ENCODE measurements around the gene SLC4A11. TPM values are rescaled to one million over a fixed set of nuclear protein-coding genes. Genes with fewer than 3 reads are reported as not detected.
A peak's percentile ranks its signal among the peaks of the same experiment; 100 is the strongest.

Gene SLC4A11
- total RNA-seq, 1 donor = 1.7 TPM

GRCh38 chr20:3258429-3258828 is 19.4 kb upstream of the SLC4A11 start:
- TF ChIP-seq CTCF (IDR thresholded peaks at IDR 0.05; ENCODE audit: insufficient read depth, low read depth, low read length) = no peak
- no peak overlapping the region for H3K4me3 ChIP-seq (ENCODE audit: low read depth, low read length)
- no peak for DNase-seq (ENCODE audit: low read depth)

- H3K4me3 ChIP-seq (ENCODE audit: low read depth, low read length) = no peak overlapping the region
- no peak for DNase-seq (ENCODE audit: low read depth)
- TF ChIP-seq CTCF (IDR thresholded peaks at IDR 0.05; ENCODE audit: insufficient read depth, low read depth, low read length) = no peak
Measured at GRCh38 chr20:3255728-3256127, 16.7 kb upstream of the SLC4A11 start.

GRCh38 chr20:3251806-3252205 is 12.8 kb upstream of the SLC4A11 start:
- no peak overlapping the region for H3K4me3 ChIP-seq (ENCODE audit: low read depth, low read length)
- no peak for DNase-seq (ENCODE audit: low read depth)
- TF ChIP-seq CTCF (IDR thresholded peaks at IDR 0.05; ENCODE audit: insufficient read depth, low read depth, low read length) = no peak

GRCh38 chr20:3250091-3250504 is 11.1 kb upstream of the SLC4A11 start:
- no peak for DNase-seq (ENCODE audit: low read depth)
- TF ChIP-seq CTCF (IDR thresholded peaks at IDR 0.05; ENCODE audit: insufficient read depth, low read depth, low read length) = peak; percentile 33
- H3K4me3 ChIP-seq (ENCODE audit: low read depth, low read length) = no peak overlapping the region

- DNase-seq (ENCODE audit: low read depth) = no peak
- peak overlapping the region; percentile 42 for H3K4me3 ChIP-seq (ENCODE audit: low read depth, low read length)
- no peak for TF ChIP-seq CTCF (IDR thresholded peaks at IDR 0.05; ENCODE audit: insufficient read depth, low read depth, low read length)
Measured at GRCh38 chr20:3248993-3249347, 10.0 kb upstream of the SLC4A11 start.

- no peak for TF ChIP-seq CTCF (IDR thresholded peaks at IDR 0.05; ENCODE audit: insufficient read depth, low read depth, low read length)
- peak overlapping the region; percentile 42 for H3K4me3 ChIP-seq (ENCODE audit: low read depth, low read length)
- peak; percentile 39 for DNase-seq (ENCODE audit: low read depth)
Measured at GRCh38 chr20:3248167-3248992, 9.4 kb upstream of the SLC4A11 start.

- no peak for DNase-seq (ENCODE audit: low read depth)
- no peak for TF ChIP-seq CTCF (IDR thresholded peaks at IDR 0.05; ENCODE audit: insufficient read depth, low read depth, low read length)
- H3K4me3 ChIP-seq (ENCODE audit: low read depth, low read length) = no peak overlapping the region
Measured at GRCh38 chr20:3247638-3248037, 8.6 kb upstream of the SLC4A11 start.
